ENCODE results near the gene ARHGEF16.

DNA sequence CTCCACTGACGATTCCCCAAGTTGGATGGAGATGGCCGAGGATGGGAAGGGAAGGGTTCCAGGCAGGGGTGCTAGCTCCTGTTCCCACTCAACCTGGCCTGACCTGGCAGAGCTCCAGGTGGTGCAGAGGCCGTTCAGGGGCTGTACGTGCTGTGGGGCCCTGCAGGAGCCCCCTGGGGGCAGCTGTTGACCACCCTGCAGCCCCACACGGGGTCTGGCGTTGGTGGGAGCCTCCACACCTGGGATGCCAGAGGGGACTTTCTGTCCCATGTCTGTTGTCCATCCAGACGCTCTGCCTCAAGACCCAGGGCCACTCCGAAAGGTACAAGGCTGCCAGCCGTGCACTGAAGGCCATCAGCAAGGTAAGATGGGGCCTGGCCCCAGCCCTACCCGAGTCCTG is 20.0 kb downstream of the ARHGEF16 start:
- TF ChIP-seq, protein P1, sequence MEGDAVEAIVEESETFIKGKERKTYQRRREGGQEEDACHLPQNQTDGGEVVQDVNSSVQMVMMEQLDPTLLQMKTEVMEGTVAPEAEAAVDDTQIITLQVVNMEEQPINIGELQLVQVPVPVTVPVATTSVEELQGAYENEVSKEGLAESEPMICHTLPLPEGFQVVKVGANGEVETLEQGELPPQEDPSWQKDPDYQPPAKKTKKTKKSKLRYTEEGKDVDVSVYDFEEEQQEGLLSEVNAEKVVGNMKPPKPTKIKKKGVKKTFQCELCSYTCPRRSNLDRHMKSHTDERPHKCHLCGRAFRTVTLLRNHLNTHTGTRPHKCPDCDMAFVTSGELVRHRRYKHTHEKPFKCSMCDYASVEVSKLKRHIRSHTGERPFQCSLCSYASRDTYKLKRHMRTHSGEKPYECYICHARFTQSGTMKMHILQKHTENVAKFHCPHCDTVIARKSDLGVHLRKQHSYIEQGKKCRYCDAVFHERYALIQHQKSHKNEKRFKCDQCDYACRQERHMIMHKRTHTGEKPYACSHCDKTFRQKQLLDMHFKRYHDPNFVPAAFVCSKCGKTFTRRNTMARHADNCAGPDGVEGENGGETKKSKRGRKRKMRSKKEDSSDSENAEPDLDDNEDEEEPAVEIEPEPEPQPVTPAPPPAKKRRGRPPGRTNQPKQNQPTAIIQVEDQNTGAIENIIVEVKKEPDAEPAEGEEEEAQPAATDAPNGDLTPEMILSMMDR (IDR thresholded peaks at IDR 0.05), result no peak
- no peak for TF ChIP-seq POLR2AphosphoS5 (IDR thresholded peaks at IDR 0.05; ENCODE audit: low read depth, low read length)
